Nephron (organoid): ENCODE measurements around the gene TAF8.
A peak's percentile ranks its signal among the peaks of the same experiment; 100 is the strongest.

ENCODE experiments used
- H3K27ac Mint-ChIP-seq, 3 experiments: 2 replicates each; pipeline ENCODE4 v1.8.0; 2020; ENCODE audit warnings: mixed read lengths in 3 of 3, mild to moderate bottlenecking in 2 of 3, moderate library complexity in 1 of 3
- H3K27me3 Mint-ChIP-seq: 2 replicates; pipeline ENCODE4 v1.8.0; 2021; ENCODE audit warnings: low read depth, mild to moderate bottlenecking, moderate library complexity, mixed read lengths
- H3K36me3 Mint-ChIP-seq: 2 replicates; pipeline ENCODE4 v1.8.0; 2020; ENCODE audit warnings: low read depth, mixed read lengths
- H3K4me1 Mint-ChIP-seq: 2 replicates; pipeline ENCODE4 v1.8.0; 2020; ENCODE audit warnings: mixed read lengths
- H3K4me3 Mint-ChIP-seq, 3 experiments: 2 replicates each; pipeline ENCODE4 v1.8.0; 2020; ENCODE audit warnings: mild to moderate bottlenecking in 3 of 3, mixed read lengths in 3 of 3, moderate library complexity in 2 of 3
- H3K9me3 Mint-ChIP-seq: 2 replicates; pipeline ENCODE4 v1.8.0; 2020; ENCODE audit warnings: mixed read lengths
- TF ChIP-seq, protein P1 (sequence below), 3 experiments: fragments of 200-600 bp; sonication (generic); IDR thresholded peaks; one replicate each; pipeline ENCODE4 v1.5.0; 2021; ENCODE audit warnings: antibody characterized with exemption in 3 of 3; ENCODE audit not compliant: unreplicated experiment in 3 of 3

TAF8 gene

DNA sequence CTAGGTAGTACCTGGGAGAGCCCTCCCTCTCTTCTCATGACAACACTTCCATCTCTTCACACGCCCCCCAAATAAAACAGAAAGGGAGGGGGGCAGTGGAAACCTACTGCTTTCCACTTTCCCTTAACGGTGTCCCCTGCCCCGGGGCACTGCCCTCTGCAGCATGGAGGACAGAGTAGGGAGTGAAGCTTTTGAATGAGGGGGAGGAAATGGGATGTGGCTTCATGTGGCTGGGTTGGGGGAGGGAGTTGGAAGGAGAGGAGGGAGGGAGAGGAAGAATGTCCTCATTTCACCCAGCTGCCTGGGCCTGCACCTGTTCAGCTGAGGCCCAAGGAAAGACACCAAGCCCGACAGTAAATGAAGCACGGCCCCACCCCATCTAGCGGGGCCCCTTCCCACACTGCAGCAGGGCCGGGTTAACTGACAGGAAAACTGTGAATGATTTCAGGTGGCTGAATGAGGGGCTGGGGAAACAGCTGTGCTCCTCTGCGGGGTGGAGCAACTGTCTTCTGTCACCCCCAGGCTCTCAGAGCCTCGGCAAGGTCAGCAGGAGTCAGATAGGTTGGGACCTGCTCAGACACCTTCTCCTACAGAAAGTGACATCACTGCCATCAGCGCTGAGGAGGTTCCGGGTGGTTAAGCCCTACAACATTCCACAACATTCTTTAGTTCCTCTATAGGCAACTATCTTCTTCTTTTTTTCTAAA is 40.0 kb upstream of the TAF8 start:
- peak overlapping the region; percentile 51 to 81 (median 80) for H3K27ac Mint-ChIP-seq
- no peaks in the 10 kb centered on the region for H3K36me3 Mint-ChIP-seq
- peaks cover 40% of the 10 kb centered on the region for H3K4me1 Mint-ChIP-seq
- H3K9me3 Mint-ChIP-seq, result no peaks in the 10 kb centered on the region
- TF ChIP-seq, protein P1, sequence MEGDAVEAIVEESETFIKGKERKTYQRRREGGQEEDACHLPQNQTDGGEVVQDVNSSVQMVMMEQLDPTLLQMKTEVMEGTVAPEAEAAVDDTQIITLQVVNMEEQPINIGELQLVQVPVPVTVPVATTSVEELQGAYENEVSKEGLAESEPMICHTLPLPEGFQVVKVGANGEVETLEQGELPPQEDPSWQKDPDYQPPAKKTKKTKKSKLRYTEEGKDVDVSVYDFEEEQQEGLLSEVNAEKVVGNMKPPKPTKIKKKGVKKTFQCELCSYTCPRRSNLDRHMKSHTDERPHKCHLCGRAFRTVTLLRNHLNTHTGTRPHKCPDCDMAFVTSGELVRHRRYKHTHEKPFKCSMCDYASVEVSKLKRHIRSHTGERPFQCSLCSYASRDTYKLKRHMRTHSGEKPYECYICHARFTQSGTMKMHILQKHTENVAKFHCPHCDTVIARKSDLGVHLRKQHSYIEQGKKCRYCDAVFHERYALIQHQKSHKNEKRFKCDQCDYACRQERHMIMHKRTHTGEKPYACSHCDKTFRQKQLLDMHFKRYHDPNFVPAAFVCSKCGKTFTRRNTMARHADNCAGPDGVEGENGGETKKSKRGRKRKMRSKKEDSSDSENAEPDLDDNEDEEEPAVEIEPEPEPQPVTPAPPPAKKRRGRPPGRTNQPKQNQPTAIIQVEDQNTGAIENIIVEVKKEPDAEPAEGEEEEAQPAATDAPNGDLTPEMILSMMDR (IDR thresholded peaks at IDR 0.05; ENCODE audit: unreplicated experiment in 3 of 3), result no peak
- no peaks in the 10 kb centered on the region for H3K27me3 Mint-ChIP-seq
- peak overlapping the region in 1 of 3 experiments; percentile 34 for H3K4me3 Mint-ChIP-seq

DNA sequence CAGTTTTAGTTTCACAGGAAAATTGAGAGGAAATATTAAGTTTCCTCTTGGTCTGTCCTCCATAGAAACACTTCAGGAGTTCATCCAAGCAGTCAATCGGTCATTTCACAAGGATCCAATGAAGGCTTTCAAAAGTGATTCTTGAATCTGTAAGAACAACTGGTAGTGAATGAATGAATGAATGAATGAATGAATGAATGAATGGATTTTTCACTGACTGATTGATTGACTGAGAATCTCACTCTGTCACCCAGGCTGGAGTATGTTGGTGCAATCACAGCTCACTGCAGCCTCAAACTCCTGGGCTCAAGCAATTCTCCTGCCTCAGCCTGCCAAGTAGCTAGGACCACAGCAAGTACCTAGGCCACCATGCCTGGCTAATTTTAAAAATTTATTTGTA is 39.4 kb upstream of the TAF8 start:
- no peak overlapping the region for H3K4me3 Mint-ChIP-seq
- H3K27ac Mint-ChIP-seq, result peak overlapping the region; percentile 51 to 81 (median 80)
- H3K27me3 Mint-ChIP-seq, result no peaks in the 10 kb centered on the region
- H3K36me3 Mint-ChIP-seq, result no peaks in the 10 kb centered on the region
- no peaks in the 10 kb centered on the region for H3K9me3 Mint-ChIP-seq
- peaks cover 40% of the 10 kb centered on the region for H3K4me1 Mint-ChIP-seq
- TF ChIP-seq, protein P1 (IDR thresholded peaks at IDR 0.05; ENCODE audit: unreplicated experiment in 3 of 3), result no peak

DNA sequence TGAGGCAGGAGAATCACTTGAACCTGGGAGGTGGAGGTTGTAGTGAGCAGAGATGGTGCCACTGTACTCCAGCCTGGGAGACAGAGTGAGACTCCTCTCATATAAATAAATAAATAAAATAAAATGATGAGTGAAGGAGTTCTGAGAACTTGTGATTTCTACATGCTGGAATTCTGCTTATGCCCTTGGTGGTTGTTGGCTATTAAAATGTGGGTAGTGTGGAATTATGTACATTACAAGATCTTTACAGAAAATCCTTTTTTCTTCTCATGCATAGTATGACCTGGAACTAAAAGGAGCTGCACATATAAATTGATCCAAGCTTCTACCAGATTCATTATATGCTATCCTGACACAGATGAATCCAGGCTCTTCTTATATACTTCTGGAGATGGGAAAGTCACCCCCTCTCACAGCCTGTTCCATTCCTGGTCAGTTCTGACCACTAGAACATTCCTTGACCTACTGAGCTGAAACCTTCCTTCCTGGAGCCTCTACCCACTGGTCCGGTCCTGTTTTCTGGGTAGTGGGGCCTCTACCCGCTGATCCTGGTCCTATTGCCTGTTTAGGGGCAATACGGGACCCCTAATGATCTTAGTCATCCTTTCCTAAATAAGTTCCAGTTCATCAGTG is 37.7 kb upstream of the TAF8 start:
- no peaks in the 10 kb centered on the region for H3K27me3 Mint-ChIP-seq
- H3K36me3 Mint-ChIP-seq, result no peaks in the 10 kb centered on the region
- H3K4me1 Mint-ChIP-seq, result peaks cover 36% of the 10 kb centered on the region
- TF ChIP-seq, protein P1 (IDR thresholded peaks at IDR 0.05; ENCODE audit: unreplicated experiment in 3 of 3), result no peak
- no peaks in the 10 kb centered on the region for H3K9me3 Mint-ChIP-seq
- no peak overlapping the region for H3K4me3 Mint-ChIP-seq
- no peak overlapping the region for H3K27ac Mint-ChIP-seq

DNA sequence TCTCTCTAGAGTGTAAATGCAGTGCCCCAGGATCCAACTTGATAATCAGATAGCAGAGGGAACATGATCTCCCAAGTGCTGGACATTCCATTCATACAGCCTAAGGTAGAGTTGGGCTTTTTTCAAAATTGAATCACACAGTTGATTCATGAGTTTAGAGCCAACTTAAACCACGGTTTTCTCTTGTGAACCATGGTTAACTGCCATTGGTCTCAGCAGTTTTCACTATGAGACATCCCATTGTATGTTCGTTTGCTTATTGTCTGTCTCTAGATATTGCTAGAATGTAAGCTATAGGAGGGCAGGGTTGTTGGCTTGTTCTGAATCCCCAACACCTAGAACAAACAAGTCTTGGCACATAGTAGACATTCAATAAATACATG is 37.2 kb upstream of the TAF8 start:
- no peak overlapping the region for H3K4me3 Mint-ChIP-seq

DNA sequence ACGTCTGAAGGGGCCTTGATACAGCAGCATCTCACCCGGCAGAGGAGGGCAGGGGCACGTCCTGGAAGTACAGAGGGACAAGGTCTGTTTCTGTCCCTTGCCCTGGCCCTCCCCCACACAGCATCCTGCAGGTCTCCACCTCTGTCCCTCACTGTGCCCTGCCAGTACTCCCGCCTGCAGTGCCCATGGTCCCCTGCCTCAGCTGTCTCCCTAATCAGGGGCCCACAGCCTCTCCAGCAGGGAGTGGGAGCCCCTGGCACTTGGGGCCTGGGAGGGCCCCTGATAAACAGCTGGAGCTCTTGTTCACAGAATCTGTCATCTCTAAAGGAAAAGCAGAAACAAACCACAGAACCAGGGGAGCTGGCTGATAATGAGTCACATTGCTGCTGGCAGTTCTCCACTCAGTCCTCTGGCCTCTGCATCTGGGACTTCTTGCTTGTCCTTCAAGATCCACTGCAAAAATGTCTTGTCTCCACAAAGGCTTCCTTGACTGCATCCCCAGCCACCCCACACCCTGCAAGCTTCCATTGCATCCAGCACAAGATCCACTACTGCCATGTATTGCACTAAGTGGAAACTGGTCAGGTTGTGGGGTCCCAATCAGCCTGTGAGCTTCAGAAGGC is 33.2 kb upstream of the TAF8 start:
- Mint-ChIP-seq H3K4me1 (peaks cover 20% of the 10 kb centered on the region), H3K27me3 (no peaks in the 10 kb centered on the region), H3K36me3 (no peaks in the 10 kb centered on the region), H3K4me3 (no peak overlapping the region), H3K27ac (peak overlapping the region in 1 of 3 experiments; percentile 65), H3K9me3 (no peaks in the 10 kb centered on the region)
- TF ChIP-seq, protein P1 (IDR thresholded peaks at IDR 0.05; ENCODE audit: unreplicated experiment in 3 of 3), result no peak

More for the DNA sequence above, 37.2 kb upstream of the TAF8 start:
- TF ChIP-seq, protein P1 (IDR thresholded peaks at IDR 0.05; ENCODE audit: unreplicated experiment in 3 of 3), result no peak
- no peaks in the 10 kb centered on the region for H3K27me3 Mint-ChIP-seq
- H3K9me3 Mint-ChIP-seq, result no peaks in the 10 kb centered on the region
- H3K4me1 Mint-ChIP-seq, result peaks cover 33% of the 10 kb centered on the region
- no peak overlapping the region for H3K27ac Mint-ChIP-seq
- H3K36me3 Mint-ChIP-seq, result no peaks in the 10 kb centered on the region
